Hepatocyte (in vitro differentiated cells): ENCODE results near the gene GMPPB.

Experiments
- CTCF ChIP-seq: fragments of 200-600 bp; sonication (generic); IDR thresholded peaks from 2 replicates; pipeline ENCODE4 v1.5.1; 2016; ENCODE audit warnings: antibody characterized with exemption, mild to moderate bottlenecking; ENCODE audit not compliant: poor library complexity
- EZH2 ChIP-seq: fragments of 200-600 bp; sonication (generic); IDR thresholded peaks from 2 replicates; pipeline ENCODE4 v1.6.1; 2016; ENCODE audit warnings: antibody characterized with exemption, mild to moderate bottlenecking, borderline replicate concordance

- no peak for TF ChIP-seq CTCF
- TF ChIP-seq EZH2 = no peak
These were observed 6.3 kb upstream of the GMPPB start for GRCh38 chr3:49729966-49730609.
